Chondrocyte (in vitro differentiated cells): ENCODE data around the gene RPL13. TPM values are rescaled to one million over a fixed set of nuclear protein-coding genes. Genes with fewer than 3 reads are reported as not detected.

Source experiments
- DNase-seq: peaks from one replicate; pipeline ENCODE4 v3.0.0; 2021; ENCODE audit warnings: mixed read lengths, low spot score
- H3K27ac Mint-ChIP-seq: one replicate; pipeline ENCODE4 v1.8.0; 2021; ENCODE audit warnings: mild to moderate bottlenecking, moderate library complexity, mixed read lengths; ENCODE audit not compliant: unreplicated experiment
- H3K27me3 Mint-ChIP-seq: 2 replicates; pipeline ENCODE4 v1.8.0; 2021; ENCODE audit warnings: low read depth, mixed read lengths
- H3K36me3 Mint-ChIP-seq: 2 replicates; pipeline ENCODE4 v1.8.0; 2021; ENCODE audit warnings: low read depth, mixed read lengths
- H3K4me1 Mint-ChIP-seq: 2 replicates; pipeline ENCODE4 v1.8.0; 2021; ENCODE audit warnings: low read depth, mild to moderate bottlenecking, mixed read lengths
- H3K4me3 Mint-ChIP-seq: one replicate; pipeline ENCODE4 v1.8.0; 2021; ENCODE audit warnings: mild to moderate bottlenecking, moderate library complexity, mixed read lengths; ENCODE audit not compliant: unreplicated experiment
- H3K9me3 Mint-ChIP-seq: 2 replicates; pipeline ENCODE4 v1.8.0; 2021; ENCODE audit warnings: low read depth, mixed read lengths
- total RNA-seq: library from RNA; stranded (reverse); gene quantifications from 3 replicates; pipeline ENCODE4 v1.2.1, GENCODE V29; 2021
- TF ChIP-seq, protein P1 (sequence below): fragments of 200-600 bp; sonication (generic); IDR thresholded peaks from 2 replicates; pipeline ENCODE4 v1.5.0; 2021; ENCODE audit warnings: antibody characterized with exemption, mild to moderate bottlenecking, moderate library complexity

The RPL13 gene
- total RNA-seq, 1 donor from 2014 or later = 1,149 TPM

DNA sequence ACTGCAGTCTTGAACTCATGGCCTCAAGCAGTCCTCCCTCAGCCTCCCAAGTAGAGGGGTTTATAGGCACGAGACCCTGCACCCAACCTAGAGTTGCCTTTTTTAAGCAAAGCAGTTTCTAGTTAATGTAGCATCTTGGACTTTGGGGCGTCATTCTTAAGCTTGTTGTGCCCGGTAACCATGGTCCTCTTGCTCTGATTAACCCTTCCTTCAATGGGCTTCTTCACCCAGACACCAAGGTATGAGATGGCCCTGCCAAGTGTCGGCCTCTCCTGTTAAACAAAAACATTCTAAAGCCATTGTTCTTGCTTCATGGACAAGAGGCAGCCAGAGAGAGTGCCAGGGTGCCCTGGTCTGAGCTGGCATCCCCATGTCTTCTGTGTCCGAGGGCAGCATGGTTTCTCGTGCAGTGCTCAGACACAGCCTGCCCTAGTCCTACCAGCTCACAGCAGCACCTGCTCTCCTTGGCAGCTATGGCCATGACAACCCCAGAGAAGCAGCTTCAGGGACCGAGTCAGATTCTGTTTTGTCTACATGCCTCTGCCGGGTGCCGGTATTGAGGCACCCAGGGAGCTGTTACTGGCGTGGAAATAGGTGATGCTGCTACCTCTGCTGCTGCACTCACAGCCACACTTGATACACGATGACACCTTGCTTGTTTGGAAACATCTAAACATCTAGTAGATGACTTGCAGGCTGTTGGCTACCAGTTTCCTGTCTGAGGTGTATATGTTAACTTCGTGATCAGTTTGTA, 3.3 kb downstream of the RPL13 start:
- Mint-ChIP-seq H3K27ac (no peak overlapping the region), H3K36me3 (peaks cover 32% of the 10 kb centered on the region), H3K27me3 (no peaks in the 10 kb centered on the region), H3K4me3 (no peak overlapping the region), H3K4me1 (peaks cover 61% of the 10 kb centered on the region), H3K9me3 (no peaks in the 10 kb centered on the region)
- TF ChIP-seq, protein P1, sequence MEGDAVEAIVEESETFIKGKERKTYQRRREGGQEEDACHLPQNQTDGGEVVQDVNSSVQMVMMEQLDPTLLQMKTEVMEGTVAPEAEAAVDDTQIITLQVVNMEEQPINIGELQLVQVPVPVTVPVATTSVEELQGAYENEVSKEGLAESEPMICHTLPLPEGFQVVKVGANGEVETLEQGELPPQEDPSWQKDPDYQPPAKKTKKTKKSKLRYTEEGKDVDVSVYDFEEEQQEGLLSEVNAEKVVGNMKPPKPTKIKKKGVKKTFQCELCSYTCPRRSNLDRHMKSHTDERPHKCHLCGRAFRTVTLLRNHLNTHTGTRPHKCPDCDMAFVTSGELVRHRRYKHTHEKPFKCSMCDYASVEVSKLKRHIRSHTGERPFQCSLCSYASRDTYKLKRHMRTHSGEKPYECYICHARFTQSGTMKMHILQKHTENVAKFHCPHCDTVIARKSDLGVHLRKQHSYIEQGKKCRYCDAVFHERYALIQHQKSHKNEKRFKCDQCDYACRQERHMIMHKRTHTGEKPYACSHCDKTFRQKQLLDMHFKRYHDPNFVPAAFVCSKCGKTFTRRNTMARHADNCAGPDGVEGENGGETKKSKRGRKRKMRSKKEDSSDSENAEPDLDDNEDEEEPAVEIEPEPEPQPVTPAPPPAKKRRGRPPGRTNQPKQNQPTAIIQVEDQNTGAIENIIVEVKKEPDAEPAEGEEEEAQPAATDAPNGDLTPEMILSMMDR = no peak
- DNase-seq = no peak

DNA sequence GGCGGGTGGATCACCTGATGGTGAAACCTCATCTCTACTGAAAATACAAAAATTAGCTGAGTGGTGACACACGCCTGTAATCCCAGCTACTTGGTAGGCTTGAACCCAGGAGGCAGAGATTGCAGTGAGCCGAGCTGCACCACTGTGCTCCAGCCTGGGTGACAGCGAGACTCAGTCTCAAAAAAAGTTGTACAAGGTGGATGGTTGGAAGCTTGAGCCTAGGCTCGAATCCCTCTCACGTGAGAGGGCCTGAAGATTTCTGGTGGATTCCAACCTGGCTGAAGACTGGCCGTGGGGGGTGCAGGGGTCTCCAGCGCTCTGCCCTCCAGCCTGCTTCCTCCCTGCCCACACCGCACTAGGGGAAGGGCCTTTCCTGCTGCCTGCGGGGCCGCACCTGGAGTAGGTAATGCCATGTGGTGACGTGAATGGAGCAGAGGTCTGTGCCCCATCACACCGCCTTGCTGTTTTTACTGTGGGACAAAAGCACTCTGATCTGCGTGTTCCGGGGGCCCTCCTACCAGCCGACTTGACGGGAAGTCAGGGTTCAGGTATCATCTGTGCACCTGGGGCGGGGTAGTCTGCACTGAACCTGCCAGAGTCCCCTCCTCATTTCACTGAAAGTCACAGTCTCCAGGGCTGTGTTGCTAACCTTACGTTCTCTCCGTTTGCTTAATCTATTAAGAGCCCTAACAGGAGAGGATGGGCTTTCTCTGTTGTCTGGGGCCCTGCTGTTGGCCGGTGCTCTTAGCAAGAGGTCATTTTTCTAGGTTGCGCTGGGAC, 4.2 kb downstream of the RPL13 start:
- peaks cover 32% of the 10 kb centered on the region for H3K36me3 Mint-ChIP-seq
- no peaks in the 10 kb centered on the region for H3K9me3 Mint-ChIP-seq
- peaks cover 54% of the 10 kb centered on the region for H3K4me1 Mint-ChIP-seq
- TF ChIP-seq, protein P1 = no peak
- H3K27me3 Mint-ChIP-seq = no peaks in the 10 kb centered on the region
- no peak overlapping the region for H3K4me3 Mint-ChIP-seq
- DNase-seq = no peak
- peak overlapping the region; percentile 83 for H3K27ac Mint-ChIP-seq

DNA sequence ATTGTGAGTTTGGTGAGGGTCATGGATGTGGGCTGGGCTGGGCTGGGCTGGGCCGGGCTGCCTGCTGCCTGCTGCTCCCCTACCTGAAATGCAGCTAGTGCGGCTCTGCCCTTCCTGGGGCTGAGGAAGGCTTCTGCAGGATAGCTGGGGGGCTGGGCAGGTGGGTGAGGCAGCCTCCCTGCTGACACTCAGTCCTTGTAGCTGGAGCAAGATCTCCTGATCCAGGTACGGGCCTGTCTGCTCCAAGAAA, 4.7 kb downstream of the RPL13 start:
- Mint-ChIP-seq H3K4me3 (peak overlapping the region; percentile 46), H3K9me3 (no peaks in the 10 kb centered on the region), H3K27me3 (no peaks in the 10 kb centered on the region), H3K4me1 (peaks cover 51% of the 10 kb centered on the region), H3K36me3 (peaks cover 32% of the 10 kb centered on the region), H3K27ac (peak overlapping the region; percentile 83)
- TF ChIP-seq, protein P1 = no peak
- no peak for DNase-seq

DNA sequence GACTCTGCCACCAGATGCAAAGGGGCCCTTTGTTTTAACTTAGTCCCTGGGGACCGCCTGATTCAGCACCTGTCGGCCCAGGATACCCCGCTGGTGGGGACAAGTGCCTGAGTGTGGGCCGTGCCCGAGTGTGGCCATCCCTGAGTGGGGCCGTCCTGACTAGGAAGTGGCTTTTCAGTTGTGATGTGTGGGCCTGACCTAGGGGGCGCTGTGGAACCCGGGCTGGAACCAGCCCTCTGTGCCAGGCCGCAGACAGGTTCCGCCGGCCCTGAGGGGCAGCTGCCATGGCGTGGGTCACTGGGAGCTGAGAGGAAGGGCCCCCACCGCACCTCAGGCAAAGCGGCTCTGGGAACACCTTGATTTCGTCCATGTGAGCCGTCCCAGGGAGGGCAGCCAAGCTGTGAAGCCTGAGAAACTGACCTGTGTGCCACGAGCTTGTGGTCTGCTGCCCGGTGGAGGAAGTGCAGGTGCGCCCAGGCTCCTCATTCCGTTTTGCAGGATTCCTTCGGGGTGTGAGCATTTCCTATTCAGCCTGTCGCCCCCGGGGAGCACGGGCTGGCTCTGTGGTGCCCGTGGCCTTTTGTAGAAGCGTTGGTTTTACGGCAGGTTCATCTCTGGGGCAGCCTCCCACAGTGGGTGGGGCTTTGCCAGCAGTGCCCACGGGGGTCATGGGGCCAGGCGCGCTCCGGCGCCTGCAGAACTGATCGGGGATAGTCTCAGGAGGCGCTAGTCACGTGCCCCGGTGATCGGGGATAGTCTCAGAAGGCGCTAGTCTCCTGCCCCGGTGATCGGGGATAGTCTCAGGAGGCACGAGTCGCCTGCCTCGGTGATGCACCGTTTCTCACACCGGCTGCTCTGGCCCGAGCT, 5.3 kb downstream of the RPL13 start:
- H3K27ac Mint-ChIP-seq = peak overlapping the region; percentile 83
- H3K9me3 Mint-ChIP-seq = no peaks in the 10 kb centered on the region
- DNase-seq = no peak
- H3K4me3 Mint-ChIP-seq = peak overlapping the region; percentile 46
- TF ChIP-seq, protein P1 = peak; percentile 83
- H3K27me3 Mint-ChIP-seq = no peaks in the 10 kb centered on the region
- H3K4me1 Mint-ChIP-seq = peaks cover 51% of the 10 kb centered on the region
- H3K36me3 Mint-ChIP-seq = peaks cover 32% of the 10 kb centered on the region
